ENCODE data around the gene COL27A1. TPM values are rescaled to one million over a fixed set of nuclear protein-coding genes. Genes with fewer than 3 reads are reported as not detected.

Gene COL27A1
- total and polyA plus RNA-seq, 9 of the 15 experiments (the other 6 are each of a cell fraction or from before 2014, with no cell fraction given) = 0.07 TPM; not detected in 8

- no peak for TF ChIP-seq ZNF609 (CRISPR knock-in tag; IDR thresholded peaks at IDR 0.05; ENCODE audit: borderline replicate concordance)
- TF ChIP-seq MNT (conservative IDR thresholded peaks at IDR 0.05) = peak; percentile 62 to 78
- TF ChIP-seq ZFP36 (IDR thresholded peaks at IDR 0.05; ENCODE audit: low read depth, low read length, partially characterized antibody) = no peak
- peak; percentile 17 to 21; a peak in 1 of 4 replicates for TF ChIP-seq NRF1 (conservative IDR thresholded peaks at IDR 0.05 in 1 of 2, IDR thresholded peaks at IDR 0.05 in 1 of 2)
Measured at GRCh38 chr9:114348906-114349482, 193.7 kb downstream of the COL27A1 start (continued).

Measured in K562 (cell line).